ENCODE measurements around the gene LCN2.

The LCN2 gene

GRCh38 chr9:128193469-128194096, 44.3 kb downstream of the LCN2 start:
- no peak for TF ChIP-seq CTCF (IDR thresholded peaks at IDR 0.05; ENCODE audit: low read depth, low read length, missing control alignments)
- no peak overlapping the region for H3K4me3 ChIP-seq (ENCODE audit: low read depth, low read length)
- DNase-seq (ENCODE audit: low read depth): no peak

GRCh38 chr9:128201441-128202369, 52.5 kb downstream of the LCN2 start:
- DNase-seq (ENCODE audit: low read depth): no peak
- TF ChIP-seq CTCF (IDR thresholded peaks at IDR 0.05; ENCODE audit: low read depth, low read length, missing control alignments): no peak

GRCh38 chr9:128202648-128203023, 53.4 kb downstream of the LCN2 start:
- TF ChIP-seq CTCF (IDR thresholded peaks at IDR 0.05; ENCODE audit: low read depth, low read length, missing control alignments): no peak
- DNase-seq (ENCODE audit: low read depth): no peak
- H3K4me3 ChIP-seq (ENCODE audit: low read depth, low read length): no peak overlapping the region

More at GRCh38 chr9:128201441-128202369, 52.5 kb downstream of the LCN2 start:
- no peak overlapping the region for H3K4me3 ChIP-seq (ENCODE audit: low read depth, low read length)

All from GM12864 (cell line).